ENCODE results near the gene SFT2D1.

GRCh38 chr6:166278579-166279392, 63.6 kb downstream of the SFT2D1 start:
- TF ChIP-seq EZH2 (IDR thresholded peaks at IDR 0.05; ENCODE audit: borderline replicate concordance, low read depth, low read length) (no peak), CC2D1A (IDR thresholded peaks at IDR 0.05) (no peak), RBM39 (optimal IDR thresholded peaks at IDR 0.05; ENCODE audit: low read depth, low read length) (no peak), HIVEP1 (CRISPR knock-in tag; IDR thresholded peaks at IDR 0.05) (no peak), ZNF707 (CRISPR knock-in tag; conservative IDR thresholded peaks at IDR 0.05) (no peak), CTCF (IDR thresholded peaks at IDR 0.05 in 2 of 3, conservative IDR thresholded peaks at IDR 0.05 in 1 of 3; ENCODE audit: insufficient read depth in 2 of 3, low read depth in 1 of 3, low read length in 3 of 3) (no peak), POLR2A (conservative IDR thresholded peaks at IDR 0.05) (no peak), JUND (IDR thresholded peaks at IDR 0.05; ENCODE audit: borderline replicate concordance, low read depth, low read length) (no peak), JUND (tag; IDR thresholded peaks at IDR 0.05; ENCODE audit: borderline replicate concordance, low read depth, low read length) (no peak; the same call in 2 of the 3 replicates), ZNF398 (CRISPR knock-in tag; IDR thresholded peaks at IDR 0.05) (no peak)
- TF ChIP-seq, protein P1, sequence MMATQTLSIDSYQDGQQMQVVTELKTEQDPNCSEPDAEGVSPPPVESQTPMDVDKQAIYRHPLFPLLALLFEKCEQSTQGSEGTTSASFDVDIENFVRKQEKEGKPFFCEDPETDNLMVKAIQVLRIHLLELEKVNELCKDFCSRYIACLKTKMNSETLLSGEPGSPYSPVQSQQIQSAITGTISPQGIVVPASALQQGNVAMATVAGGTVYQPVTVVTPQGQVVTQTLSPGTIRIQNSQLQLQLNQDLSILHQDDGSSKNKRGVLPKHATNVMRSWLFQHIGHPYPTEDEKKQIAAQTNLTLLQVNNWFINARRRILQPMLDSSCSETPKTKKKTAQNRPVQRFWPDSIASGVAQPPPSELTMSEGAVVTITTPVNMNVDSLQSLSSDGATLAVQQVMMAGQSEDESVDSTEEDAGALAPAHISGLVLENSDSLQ (IDR thresholded peaks at IDR 0.05) = no peak
